Panc1 (cell line): ENCODE measurements around the gene WDR86.

Source experiments
- CTCF ChIP-seq: fragments of 450-650 bp; IDR thresholded peaks from 2 replicates; pipeline ENCODE4 v1.5.1; 2017; ENCODE audit warnings: mild to moderate bottlenecking
- REST ChIP-seq, 2 experiments: IDR thresholded peaks; 2 replicates each; pipeline ENCODE4 v1.6.1; 2011 to 2012; ENCODE audit warnings: low read depth in 2 of 2, control low read depth in 1 of 2, low read length in 1 of 2, mild to moderate bottlenecking in 1 of 2, moderate library complexity in 1 of 2; ENCODE audit not compliant: insufficient read depth in 1 of 2
- SIN3A ChIP-seq: IDR thresholded peaks from 2 replicates; pipeline ENCODE4 v1.6.1; 2012; ENCODE audit warnings: low read depth, mild to moderate bottlenecking, low read length, moderate library complexity, borderline replicate concordance; ENCODE audit not compliant: insufficient read depth

- TF ChIP-seq CTCF: no peak
- TF ChIP-seq SIN3A: no peak
- no peak for TF ChIP-seq REST (IDR thresholded peaks at IDR 0.05; ENCODE audit: insufficient read depth in 1 of 2, low read depth in 2 of 2, low read length in 1 of 2)
Measured at GRCh38 chr7:151397026-151397425, 12.8 kb downstream of the WDR86 start.
